H9 (cell line): Measurements from ENCODE around the gene AMOTL1. TPM values are rescaled to one million over a fixed set of nuclear protein-coding genes. Genes with fewer than 3 reads are reported as not detected.

Experiments
- DNase-seq: peaks from one replicate; pipeline ENCODE4 v3.0.0-alpha.2; 2017
- H2AFZ ChIP-seq: one replicate; pipeline ENCODE4 v1.6.1; 2013; ENCODE audit warnings: mild to moderate bottlenecking, low read length, control low read depth, moderate library complexity
- H2AK5ac ChIP-seq: 2 replicates; pipeline ENCODE4 v1.6.1; 2013; ENCODE audit warnings: low read length, control low read depth, mixed read lengths; ENCODE audit not compliant: insufficient read length
- H2BK120ac ChIP-seq: one replicate; pipeline ENCODE4 v1.6.1; 2013; ENCODE audit warnings: low read depth, mild to moderate bottlenecking, low read length, control low read depth, inconsistent platforms; ENCODE audit not compliant: poor library complexity, severe bottlenecking
- H2BK12ac ChIP-seq: 2 replicates; pipeline ENCODE4 v1.6.1; 2013; ENCODE audit warnings: low read length, control low read depth, mixed read lengths, low read depth; ENCODE audit not compliant: insufficient read length
- H2BK15ac ChIP-seq: 2 replicates; pipeline ENCODE4 v1.6.1; 2013; ENCODE audit warnings: low read depth, low read length, control low read depth
- H2BK20ac ChIP-seq: one replicate; pipeline ENCODE4 v1.6.1; 2013; ENCODE audit warnings: low read depth, mild to moderate bottlenecking, low read length, control low read depth, inconsistent platforms; ENCODE audit not compliant: poor library complexity, severe bottlenecking
- H2BK5ac ChIP-seq: 2 replicates; pipeline ENCODE4 v1.6.1; 2013; ENCODE audit warnings: low read length, control low read depth, mixed read lengths; ENCODE audit not compliant: insufficient read length
- H3K14ac ChIP-seq: 2 replicates; pipeline ENCODE4 v1.6.1; 2013; ENCODE audit warnings: low read length, control low read depth; ENCODE audit not compliant: insufficient read depth
- H3K18ac ChIP-seq: 2 replicates; pipeline ENCODE4 v1.6.1; 2013; ENCODE audit warnings: low read depth, mild to moderate bottlenecking, mixed read lengths, low read length, control low read depth; ENCODE audit not compliant: insufficient read length
- H3K23ac ChIP-seq: 2 replicates; pipeline ENCODE4 v1.6.1; 2013; ENCODE audit warnings: low read length, control low read depth, mixed read lengths, low read depth; ENCODE audit not compliant: insufficient read length
- H3K23me2 ChIP-seq: 2 replicates; pipeline ENCODE4 v1.6.1; 2013; ENCODE audit warnings: low read depth, mild to moderate bottlenecking, mixed read lengths, low read length, control low read depth; ENCODE audit not compliant: insufficient read length, poor library complexity, severe bottlenecking
- H3K27ac ChIP-seq: 2 replicates; pipeline ENCODE4 v1.5.1; 2013; ENCODE audit warnings: low read length, control low read depth, mixed read lengths, low read depth; ENCODE audit not compliant: insufficient read length
- H3K27me3 ChIP-seq: 2 replicates; pipeline ENCODE4 v1.6.1; 2013; ENCODE audit warnings: low read length, control low read depth, inconsistent platforms; ENCODE audit not compliant: insufficient read depth
- H3K4ac ChIP-seq: 2 replicates; pipeline ENCODE4 v1.6.1; 2013; ENCODE audit warnings: low read depth, mild to moderate bottlenecking, control low read depth, inconsistent platforms, low read length, moderate library complexity
- H3K4me1 ChIP-seq: 2 replicates; pipeline ENCODE4 v1.6.1; 2013; ENCODE audit warnings: low read length, control low read depth, inconsistent platforms; ENCODE audit not compliant: insufficient read depth
- H3K4me2 ChIP-seq: 2 replicates; pipeline ENCODE4 v1.6.1; 2013; ENCODE audit warnings: low read length, control low read depth, mixed read lengths; ENCODE audit not compliant: insufficient read length, insufficient read depth
- H3K56ac ChIP-seq: 2 replicates; pipeline ENCODE4 v1.6.1; 2013; ENCODE audit warnings: low read depth, mild to moderate bottlenecking, mixed read lengths, low read length, control low read depth; ENCODE audit not compliant: insufficient read length
- H3K79me1 ChIP-seq: 2 replicates; pipeline ENCODE4 v1.6.1; 2013; ENCODE audit warnings: low read depth, mild to moderate bottlenecking, moderate library complexity, low read length, control low read depth, inconsistent platforms; ENCODE audit not compliant: insufficient read depth, poor library complexity, severe bottlenecking
- H3K79me2 ChIP-seq: 2 replicates; pipeline ENCODE4 v1.6.1; 2013; ENCODE audit warnings: low read length, control low read depth, inconsistent platforms; ENCODE audit not compliant: insufficient read depth
- H3K9ac ChIP-seq: 2 replicates; pipeline ENCODE4 v1.6.1; 2013; ENCODE audit warnings: low read length, control low read depth, mixed read lengths; ENCODE audit not compliant: insufficient read length; ENCODE audit errors: extremely low read depth
- H3K9me3 ChIP-seq: one replicate; pipeline ENCODE4 v1.6.1; 2013; ENCODE audit warnings: low read depth, low read length, inconsistent platforms; ENCODE audit not compliant: control insufficient read depth
- H3T11ph ChIP-seq: one replicate; pipeline ENCODE4 v1.6.1; 2013; ENCODE audit warnings: mild to moderate bottlenecking, low read length, control low read depth, inconsistent platforms
- H4K20me1 ChIP-seq: one replicate; pipeline ENCODE4 v1.6.1; 2013; ENCODE audit not compliant: control insufficient read depth, insufficient read length, insufficient read depth
- H4K5ac ChIP-seq: 2 replicates; pipeline ENCODE4 v1.6.1; 2013; ENCODE audit warnings: low read depth, mild to moderate bottlenecking, mixed read lengths, low read length, control low read depth; ENCODE audit not compliant: insufficient read length
- H4K8ac ChIP-seq: replicated peaks from 2 replicates; pipeline ENCODE4 v1.6.1; 2013; ENCODE audit warnings: low read length, control low read depth, mixed read lengths, low read depth; ENCODE audit not compliant: insufficient read length
- H4K91ac ChIP-seq: 2 replicates; pipeline ENCODE4 v1.6.1; 2013; ENCODE audit warnings: low read depth, mild to moderate bottlenecking, moderate library complexity, mixed read lengths, low read length, control low read depth; ENCODE audit not compliant: insufficient read length
- H3K27ac Mint-ChIP-seq, 3 experiments: 2 replicates in 2 of 3; 3 replicates in 1 of 3; pipeline ENCODE4 v1.8.0; 2020 to 2021; ENCODE audit warnings: mixed read lengths in 3 of 3, mild to moderate bottlenecking in 1 of 3, moderate library complexity in 1 of 3
- H3K27me3 Mint-ChIP-seq: 2 replicates; pipeline ENCODE4 v1.8.0; 2021; ENCODE audit warnings: low read depth, mild to moderate bottlenecking, moderate library complexity, mixed read lengths
- H3K36me3 Mint-ChIP-seq, 3 experiments: 2 replicates in 2 of 3; 3 replicates in 1 of 3; pipeline ENCODE4 v1.8.0; 2020 to 2021; ENCODE audit warnings: low read depth in 3 of 3, mixed read lengths in 3 of 3; ENCODE audit not compliant: insufficient read depth in 1 of 3
- H3K4me1 Mint-ChIP-seq, 2 experiments: 2 replicates each; pipeline ENCODE4 v1.8.0; 2020; ENCODE audit warnings: mixed read lengths in 2 of 2
- H3K4me3 Mint-ChIP-seq, 2 experiments: 2 replicates in 1 of 2; 3 replicates in 1 of 2; pipeline ENCODE4 v1.8.0; 2020 to 2021; ENCODE audit warnings: mild to moderate bottlenecking in 2 of 2, mixed read lengths in 2 of 2, moderate library complexity in 1 of 2
- H3K9me3 Mint-ChIP-seq, 2 experiments: 2 replicates in 1 of 2; 3 replicates in 1 of 2; pipeline ENCODE4 v1.8.0; 2020; ENCODE audit warnings: mild to moderate bottlenecking in 2 of 2, mixed read lengths in 2 of 2, moderate library complexity in 1 of 2
- CTCF ChIP-seq: fragments of 200-600 bp; sonication (generic); conservative IDR thresholded peaks from 3 replicates; pipeline ENCODE4 v1.8.0; 2021; ENCODE audit warnings: antibody characterized with exemption, mild to moderate bottlenecking
- WGBS: extraction: QIAGEN DNeasy Blood & Tissue Kit; methylation state at CpG from one replicate; pipeline ENCODE4 v1.1.7; 2013; ENCODE audit warnings: missing lambda C conversion rate, low lambda C conversion rate, mixed read lengths; ENCODE audit not compliant: insufficient read length; ENCODE audit errors: extremely low coverage; 5-methylcytosine and 5-hydroxymethylcytosine counted together
- total RNA-seq: library from RNA; stranded (reverse); gene quantifications from 2 replicates; pipeline ENCODE4 v1.2.1, GENCODE V29; 2021

The AMOTL1 gene
- total RNA-seq, 1 experiment from 2014 or later = 18.5 TPM

- Histone ChIP-seq H4K91ac (no peak overlapping the region), H3K27ac (no peak overlapping the region)
- peaks cover 0 to 6% (median 4%) of the 10 kb centered on the region in 3 experiments; a peak in 3 of 7 replicates for H3K36me3 Mint-ChIP-seq
Observed at GRCh38 chr11:94775567-94776327, 7.6 kb downstream of the AMOTL1 start.

More at GRCh38 chr11:94775567-94776327, 7.6 kb downstream of the AMOTL1 start:
- peaks cover 10% of the 10 kb centered on the region; the same call in 1 of the 2 replicates for H3K79me2 ChIP-seq
- no peak overlapping the region for H2AK5ac ChIP-seq
- no peak for DNase-seq
- no peak overlapping the region for H2BK120ac ChIP-seq
- no peak overlapping the region for H2BK20ac ChIP-seq
- no peak overlapping the region for H3K18ac ChIP-seq
- Mint-ChIP-seq H3K4me1 (peaks cover 21 to 26% of the 10 kb centered on the region in 2 experiments), H3K4me3 (no peak overlapping the region), H3K27me3 (peaks cover under 1% of the 10 kb centered on the region), H3K9me3 (peaks cover 0 to 2% of the 10 kb centered on the region in 2 experiments; a peak in 3 of 5 replicates), H3K27ac (no peak overlapping the region)
- no peaks in the 10 kb centered on the region for H3K27me3 ChIP-seq
- no peak overlapping the region for H4K8ac ChIP-seq
- no peak overlapping the region for H2AFZ ChIP-seq
- H2BK12ac ChIP-seq = no peak overlapping the region
- H3K56ac ChIP-seq = no peak overlapping the region
- no peak overlapping the region for H2BK5ac ChIP-seq
- no peak overlapping the region for H4K5ac ChIP-seq
- no peak overlapping the region for H3K4me2 ChIP-seq
- H3K9ac ChIP-seq = no peak overlapping the region
- WGBS = no CpG with 5 or more reads among the region's 5 CpGs
- no peak overlapping the region for H3K4ac ChIP-seq
- H3K9me3 ChIP-seq = no peaks in the 10 kb centered on the region
- H4K20me1 ChIP-seq = no peaks in the 10 kb centered on the region
- no peak overlapping the region for H3K14ac ChIP-seq
- H3T11ph ChIP-seq = no peak overlapping the region
- no peaks in the 10 kb centered on the region for H3K23me2 ChIP-seq
- peaks cover 3% of the 10 kb centered on the region for H3K79me1 ChIP-seq
- no peak overlapping the region for H2BK15ac ChIP-seq
- peaks cover 9% of the 10 kb centered on the region for H3K4me1 ChIP-seq
- no peak overlapping the region for H3K23ac ChIP-seq
- no peak for TF ChIP-seq CTCF
